ENCODE results near the gene KRT20.

- TF ChIP-seq, protein P1, sequence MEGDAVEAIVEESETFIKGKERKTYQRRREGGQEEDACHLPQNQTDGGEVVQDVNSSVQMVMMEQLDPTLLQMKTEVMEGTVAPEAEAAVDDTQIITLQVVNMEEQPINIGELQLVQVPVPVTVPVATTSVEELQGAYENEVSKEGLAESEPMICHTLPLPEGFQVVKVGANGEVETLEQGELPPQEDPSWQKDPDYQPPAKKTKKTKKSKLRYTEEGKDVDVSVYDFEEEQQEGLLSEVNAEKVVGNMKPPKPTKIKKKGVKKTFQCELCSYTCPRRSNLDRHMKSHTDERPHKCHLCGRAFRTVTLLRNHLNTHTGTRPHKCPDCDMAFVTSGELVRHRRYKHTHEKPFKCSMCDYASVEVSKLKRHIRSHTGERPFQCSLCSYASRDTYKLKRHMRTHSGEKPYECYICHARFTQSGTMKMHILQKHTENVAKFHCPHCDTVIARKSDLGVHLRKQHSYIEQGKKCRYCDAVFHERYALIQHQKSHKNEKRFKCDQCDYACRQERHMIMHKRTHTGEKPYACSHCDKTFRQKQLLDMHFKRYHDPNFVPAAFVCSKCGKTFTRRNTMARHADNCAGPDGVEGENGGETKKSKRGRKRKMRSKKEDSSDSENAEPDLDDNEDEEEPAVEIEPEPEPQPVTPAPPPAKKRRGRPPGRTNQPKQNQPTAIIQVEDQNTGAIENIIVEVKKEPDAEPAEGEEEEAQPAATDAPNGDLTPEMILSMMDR (IDR thresholded peaks at IDR 0.05): no peak
- TF ChIP-seq POLR2A (IDR thresholded peaks at IDR 0.05): no peak
Measured at GRCh38 chr17:40931311-40931710, 46.3 kb upstream of the KRT20 start.
